K562 (cell line): ENCODE results near the gene ZNF775. TPM values are rescaled to one million over a fixed set of nuclear protein-coding genes. Genes with fewer than 3 reads are reported as not detected.

Source experiments
- CUX1 ChIP-seq: fragments of 200-800 bp; sonication (Bioruptor generic); IDR thresholded peaks from 2 replicates; pipeline ENCODE4 v1.6.1; 2016; ENCODE audit warnings: missing genetic modification characterization, missing compliant biosample characterization
- CXXC5 ChIP-seq: fragments of 250-450 bp; sonication (Bioruptor Pico); IDR thresholded peaks from 2 replicates; pipeline ENCODE4 v1.8.0; 2022; ENCODE audit warnings: inconsistent platforms, mild to moderate bottlenecking, moderate library complexity
- DNMT1 ChIP-seq: fragments of 450-650 bp; IDR thresholded peaks from 2 replicates; pipeline ENCODE4 v1.6.1; 2016; ENCODE audit warnings: antibody characterized with exemption, mild to moderate bottlenecking
- DPF2 ChIP-seq: fragments of 450-650 bp; IDR thresholded peaks from 2 replicates; pipeline ENCODE4 v1.6.1; 2016
- E4F1 ChIP-seq: fragments of 250-450 bp; sonication (Bioruptor Pico); IDR thresholded peaks from 2 replicates; pipeline ENCODE4 v1.5.0; 2021; ENCODE audit warnings: mild to moderate bottlenecking, borderline replicate concordance
- EGR1 ChIP-seq: fragments of 450-650 bp; conservative IDR thresholded peaks from 2 replicates; pipeline ENCODE4 v1.6.1; 2017; ENCODE audit warnings: mild to moderate bottlenecking
- ELF1 ChIP-seq: fragments of 200-800 bp; sonication (Bioruptor generic); IDR thresholded peaks from 2 replicates; pipeline ENCODE4 v1.6.1; 2016; ENCODE audit warnings: missing genetic modification characterization, missing compliant biosample characterization
- ELK3 ChIP-seq: fragments of 450-650 bp; formaldehyde crosslinking; IDR thresholded peaks from 2 replicates; pipeline ENCODE4 v1.4.0; 2020; ENCODE audit warnings: mild to moderate bottlenecking
- FOSL1 ChIP-seq: fragments of 200-800 bp; sonication (Bioruptor generic); conservative IDR thresholded peaks from 2 replicates; pipeline ENCODE4 v1.6.1; 2016; ENCODE audit warnings: missing genetic modification characterization, missing compliant biosample characterization
- LEF1 ChIP-seq: fragments of 450-650 bp; IDR thresholded peaks from 2 replicates; pipeline ENCODE4 v1.6.1; 2016; ENCODE audit warnings: mild to moderate bottlenecking
- MAFG ChIP-seq: fragments of 450-650 bp; conservative IDR thresholded peaks from 2 replicates; pipeline ENCODE4 v1.6.1; 2016; ENCODE audit warnings: missing genetic modification characterization, missing compliant biosample characterization
- NBN ChIP-seq: fragments of 450-650 bp; IDR thresholded peaks from 2 replicates; pipeline ENCODE4 v1.6.1; 2016; ENCODE audit warnings: low read depth, mild to moderate bottlenecking
- NR0B1 ChIP-seq: fragments of 450-650 bp; IDR thresholded peaks from one replicate; pipeline ENCODE4 v1.6.1; 2018; ENCODE audit warnings: mild to moderate bottlenecking, moderate library complexity; ENCODE audit not compliant: partially characterized antibody
- TEAD2 ChIP-seq: fragments of 450-650 bp; IDR thresholded peaks from 2 replicates; pipeline ENCODE4 v1.6.1; 2016; ENCODE audit warnings: missing genetic modification characterization, control low read depth, missing compliant biosample characterization
- ZNF175 ChIP-seq: fragments of 200-800 bp; sonication (Bioruptor generic); IDR thresholded peaks from 2 replicates; pipeline ENCODE4 v1.6.1; 2016; ENCODE audit warnings: low read depth, mild to moderate bottlenecking, missing genetic modification characterization, missing compliant biosample characterization
- ZNF583 ChIP-seq: fragments of 250-450 bp; sonication (Bioruptor Pico); IDR thresholded peaks from 2 replicates; pipeline ENCODE4 v1.4.0; 2020
- ZNF766 ChIP-seq: fragments of 200-800 bp; sonication (Bioruptor generic); conservative IDR thresholded peaks from 2 replicates; pipeline ENCODE4 v1.6.1; 2016; ENCODE audit warnings: missing genetic modification characterization, missing compliant biosample characterization
- polyA plus RNA-seq, 8 experiments: library from polyadenylated mRNA; depleted of rRNA in 4 of 8; stranded (reverse) in 5 of 8; unstranded in 3 of 8; fragments of >200 nt; fragmentation: Nextera tagmentation in 2 of 8; fragmentation: Illumina TruSeq in 1 of 8; extraction: Ambion mirVana in 2 of 8; extraction: Trizol in 1 of 8; gene quantifications; 2 replicates each; pipeline versions ENCODE4 v1.2.1 to v1.2.3, GENCODE V29; 2011 to 2014; ENCODE audit warnings: inconsistent platforms in 1 of 8, missing spikeins in 1 of 8
- total RNA-seq, 7 experiments: library from RNA; depleted of rRNA in 6 of 7; stranded (reverse); fragments of >200 nt in 6 of 7; fragmentation: Illumina TruSeq in 2 of 7; extraction: Trizol in 2 of 7; gene quantifications; 2 replicates each; pipeline versions ENCODE4 v1.2.1 to v1.2.3, GENCODE V29; 2011 to 2021; ENCODE audit warnings: low replicate concordance in 1 of 7

The ZNF775 gene
- total and polyA plus RNA-seq, 9 of the 15 experiments (the other 6 are each of a cell fraction or from before 2014, with no cell fraction given) = 0.04 to 18.7 (median 4.9) TPM

- TF ChIP-seq E4F1 (peak; percentile 58; the same call in 1 of the 2 replicates), ZNF766 (peak; percentile 5; the same call in 1 of the 2 replicates), NR0B1 (no peak), CUX1 (CRISPR knock-in tag) (peak; percentile 29; the same call in 1 of the 2 replicates), DPF2 (peak; percentile 77; the same call in 1 of the 2 replicates), DNMT1 (no peak), ELK3 (CRISPR knock-in tag) (no peak), NBN (peak; percentile 20; the same call in 1 of the 2 replicates), FOSL1 (tag) (peak; percentile 56), ZNF175 (CRISPR knock-in tag) (peak; percentile 57; the same call in 1 of the 2 replicates), ZNF583 (CRISPR knock-in tag) (peak; percentile 57; the same call in 1 of the 2 replicates), CXXC5 (CRISPR knock-in tag) (peak; percentile 13; the same call in 1 of the 2 replicates), MAFG (tag) (0 out of 2 replicates have a peak, but pooled peaks have one; percentile 3), ELF1 (tag) (peak; percentile 53; the same call in 1 of the 2 replicates), EGR1 (no peak), TEAD2 (tag) (peak; percentile 39; the same call in 1 of the 2 replicates), LEF1 (0 out of 2 replicates have a peak, but pooled peaks have one; percentile 37)
These were observed 54.1 kb downstream of the ZNF775 start (continued) for GRCh38 chr7:150432915-150433892.
